Measurements from ENCODE around the gene ABHD18.
"Not testable (repeated sequence)": the region's sequence is repeated elsewhere in the genome, so short reads cannot be mapped to it uniquely, and the experiment has no call there.

Gene ABHD18

DNA sequence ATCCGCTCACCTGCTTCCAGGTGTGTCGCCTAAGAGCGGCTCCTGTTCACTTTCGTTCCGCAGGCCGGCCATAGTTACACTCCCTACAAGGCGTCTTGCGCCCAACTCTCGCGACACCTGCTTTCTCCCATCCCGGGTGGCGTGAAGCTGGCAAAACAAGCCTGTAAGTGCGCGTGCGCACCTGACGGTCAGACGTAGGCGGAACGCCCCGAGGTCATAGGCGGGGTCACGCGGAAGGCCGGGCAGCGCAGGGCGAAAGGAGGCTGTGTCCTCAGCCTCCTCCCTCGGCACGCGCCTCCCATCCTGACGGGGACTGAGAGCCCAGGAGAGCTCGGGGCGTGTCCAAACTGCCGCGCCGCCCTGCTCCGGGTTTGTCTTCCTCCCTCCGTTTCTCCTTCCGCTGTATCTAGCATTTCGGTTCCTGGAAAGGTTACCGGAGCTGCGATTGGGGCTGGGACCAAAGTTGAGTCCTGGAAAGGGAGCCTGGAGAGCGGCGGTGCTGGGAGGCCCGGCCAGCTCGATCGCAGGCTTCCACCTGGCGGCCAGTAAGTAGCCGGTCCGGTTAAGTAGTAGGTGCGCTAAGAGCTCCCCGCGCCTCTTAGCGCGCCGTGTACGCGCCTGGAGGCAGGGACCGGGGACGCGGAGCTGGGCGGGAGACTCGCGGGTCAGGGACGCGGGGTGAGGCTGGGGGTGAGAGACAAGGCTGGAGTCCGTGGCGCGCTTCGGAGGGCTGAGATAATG, at the start of gene ABHD18, which contains the start of gene MFSD8:
ABHD18 (plus strand) TSS at position 345 of the 741 bp plus-strand sequence. CDS start 17,550 bp downstream, outside the sequence.
MFSD8 (minus strand) TSS at position 112 of the 741 bp plus-strand sequence; CDS start at position 72, 40 bp downstream.
- peak; percentile 97 to 99 for DNase-seq

DNA sequence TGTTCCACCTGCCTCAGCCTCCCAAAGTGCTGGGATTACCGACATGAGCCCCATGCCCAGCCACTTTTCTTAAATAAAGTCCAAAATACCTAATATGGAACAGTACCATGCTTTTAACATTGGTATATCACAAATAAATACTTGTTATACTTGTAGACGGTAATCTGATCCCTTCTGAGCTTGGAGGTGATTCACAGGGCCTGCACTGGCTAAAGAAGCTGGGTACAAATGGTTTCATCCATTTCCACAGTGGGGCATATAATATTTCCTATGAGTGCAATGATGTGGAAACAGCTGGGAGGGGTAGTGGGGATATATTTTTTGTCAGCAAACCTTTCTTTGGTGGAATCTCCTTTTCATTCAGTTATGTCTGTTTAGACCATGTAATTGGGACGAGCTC, 48.7 kb upstream of the ABHD18 start:
- DNase-seq, result no peak

DNA sequence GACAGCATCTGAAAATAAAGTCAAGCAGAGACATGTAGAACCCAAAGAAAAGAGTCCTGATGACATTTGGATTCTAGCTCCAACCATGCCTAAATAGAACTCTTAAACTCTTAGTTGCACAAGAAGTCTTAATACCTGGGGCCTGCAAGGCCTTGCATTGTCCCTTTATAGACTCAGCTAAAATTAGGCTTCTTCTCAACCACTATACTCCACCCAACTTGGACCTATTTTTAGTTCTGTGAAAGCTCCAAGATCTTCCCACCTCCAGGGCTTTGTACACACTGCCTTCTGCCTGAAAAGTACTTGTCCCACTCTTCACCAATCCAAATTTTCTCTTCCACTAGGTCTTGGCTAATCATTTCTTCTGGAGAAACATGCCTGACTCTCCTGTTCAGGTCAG, 48.1 kb upstream of the ABHD18 start:
- no peak for DNase-seq

DNA sequence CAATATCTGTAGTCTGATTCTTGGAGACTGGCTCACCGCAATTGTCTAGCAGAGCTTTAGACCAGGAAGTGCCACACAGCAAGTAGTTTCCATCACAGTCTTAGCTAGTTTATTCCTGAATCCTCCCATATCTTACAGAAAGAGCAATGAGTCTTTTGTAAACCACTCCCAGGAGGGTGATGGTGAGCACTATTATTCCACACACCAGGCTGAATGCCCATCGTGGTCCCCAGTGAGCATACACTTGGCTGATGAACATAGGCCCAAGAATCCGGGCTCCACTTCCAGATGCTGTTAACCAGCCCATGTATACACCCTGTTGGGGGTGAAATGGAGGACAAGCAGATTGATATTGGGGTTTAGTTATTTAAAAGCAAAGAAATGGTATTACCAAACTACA, 44.7 kb upstream of the ABHD18 start:
- no peak for DNase-seq

DNA sequence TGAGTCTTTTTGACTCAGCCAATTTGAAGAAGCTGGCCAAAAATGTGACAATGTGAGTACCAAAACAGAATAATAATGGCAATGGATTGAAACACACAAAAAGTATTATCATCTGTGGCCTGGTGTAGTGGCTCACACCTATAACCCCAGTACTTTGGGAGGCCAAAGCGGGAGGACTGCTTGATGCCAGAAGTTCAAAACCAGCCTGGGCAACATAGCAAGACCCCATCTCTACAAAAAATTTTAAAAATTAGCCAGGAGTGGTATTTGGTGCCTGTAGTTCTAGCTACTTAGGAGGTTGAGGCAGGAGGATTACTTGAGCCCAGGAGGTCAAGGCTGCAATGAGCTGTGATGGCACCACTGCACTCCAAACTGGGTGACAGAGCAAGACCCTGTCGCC, 43.0 kb upstream of the ABHD18 start:
- DNase-seq, result no peak

DNA sequence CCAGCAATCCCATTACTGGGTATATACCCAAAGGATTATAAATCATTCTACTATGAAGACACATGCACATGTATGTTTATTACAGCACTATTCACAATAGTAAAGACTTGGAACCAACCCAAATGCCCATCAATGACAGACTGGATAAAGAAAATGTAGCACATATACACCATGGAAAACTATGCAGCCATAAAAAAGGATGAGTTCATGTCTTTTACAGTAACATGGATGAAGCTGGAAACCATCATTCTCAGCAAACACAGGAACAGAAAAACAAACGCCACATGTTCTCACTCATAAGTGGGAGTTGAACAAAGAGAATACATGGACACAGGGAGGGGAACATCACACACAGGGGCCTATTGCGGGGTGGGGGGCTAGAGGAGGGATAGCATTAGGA, 39.5 kb upstream of the ABHD18 start:
- not testable (repeated sequence) for DNase-seq

DNA sequence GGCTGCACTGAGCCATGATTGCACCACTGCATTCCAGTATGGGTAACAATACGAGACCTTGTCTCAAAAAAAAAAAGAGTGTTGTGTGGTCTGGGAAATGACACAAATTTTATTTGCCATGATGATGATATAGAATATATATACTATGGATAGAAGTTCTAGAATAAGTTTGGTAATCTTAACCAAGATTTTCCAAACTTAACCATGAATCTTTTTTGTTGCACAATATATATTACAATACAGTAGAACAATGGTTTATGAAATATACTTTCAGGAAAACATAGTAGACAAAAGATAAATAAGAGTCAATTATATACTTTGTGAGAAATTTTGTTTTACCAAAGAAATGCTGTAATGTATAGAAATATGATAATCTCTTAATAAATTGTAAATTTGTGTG, 35.0 kb upstream of the ABHD18 start:
- DNase-seq, result no peak

DNA sequence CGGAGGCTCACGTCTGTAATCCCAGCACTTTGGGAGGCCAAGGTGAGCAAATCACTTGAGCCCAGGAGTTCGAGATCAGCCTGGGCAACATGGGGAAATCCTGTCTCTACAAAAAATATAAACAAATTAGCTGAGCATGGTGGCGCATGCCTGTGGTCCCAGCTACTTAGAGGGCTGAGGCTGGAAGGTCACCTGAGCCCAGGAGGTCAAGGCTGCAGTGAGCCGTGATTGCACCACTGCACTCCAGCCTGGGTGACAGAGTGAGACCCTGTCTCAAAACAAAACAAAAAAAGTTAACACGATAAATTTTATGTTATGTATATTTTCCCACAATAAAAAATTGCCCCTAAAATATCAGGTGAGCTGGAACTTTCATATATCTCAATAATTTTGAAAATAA, 33.4 kb upstream of the ABHD18 start:
- DNase-seq, result not testable (repeated sequence)

DNA sequence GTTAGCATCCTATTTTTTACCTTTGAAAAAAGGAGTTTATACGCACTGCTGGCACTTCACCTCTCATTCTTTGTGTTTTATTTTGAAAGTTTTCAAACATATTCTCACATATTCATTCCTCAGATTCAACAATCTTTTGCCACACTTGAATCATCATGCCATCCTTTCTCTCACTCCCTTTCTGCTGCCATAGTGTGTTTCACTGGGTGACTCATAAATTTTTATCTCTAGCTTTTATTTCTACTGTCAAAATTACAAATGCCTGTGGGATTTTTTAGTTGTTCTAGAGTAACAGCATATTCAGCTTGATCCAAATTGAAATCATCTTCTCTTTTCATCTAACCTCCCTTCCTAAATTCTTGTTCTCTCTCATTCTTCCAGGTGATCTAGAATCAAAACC, 28.2 kb upstream of the ABHD18 start:
- DNase-seq, result no peak

DNA sequence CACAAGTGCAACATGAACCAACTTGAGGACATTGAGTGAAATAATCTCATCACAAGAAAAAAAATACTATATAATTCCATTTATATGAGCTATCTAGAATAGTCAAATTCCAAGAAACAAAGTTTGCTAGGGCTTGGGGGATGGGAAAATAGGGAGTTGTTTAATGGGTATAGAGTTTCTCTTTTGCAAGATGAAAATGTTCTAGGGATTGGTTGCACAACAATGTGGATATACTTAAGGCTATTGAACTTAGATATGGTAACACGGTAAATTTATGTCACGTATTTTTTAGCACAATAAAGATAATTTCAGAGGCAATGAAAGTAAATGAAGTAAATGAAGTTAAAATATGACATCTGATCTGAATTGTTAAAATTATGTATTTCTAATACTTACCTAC, 8.1 kb upstream of the ABHD18 start:
- DNase-seq, result no peak

DNA sequence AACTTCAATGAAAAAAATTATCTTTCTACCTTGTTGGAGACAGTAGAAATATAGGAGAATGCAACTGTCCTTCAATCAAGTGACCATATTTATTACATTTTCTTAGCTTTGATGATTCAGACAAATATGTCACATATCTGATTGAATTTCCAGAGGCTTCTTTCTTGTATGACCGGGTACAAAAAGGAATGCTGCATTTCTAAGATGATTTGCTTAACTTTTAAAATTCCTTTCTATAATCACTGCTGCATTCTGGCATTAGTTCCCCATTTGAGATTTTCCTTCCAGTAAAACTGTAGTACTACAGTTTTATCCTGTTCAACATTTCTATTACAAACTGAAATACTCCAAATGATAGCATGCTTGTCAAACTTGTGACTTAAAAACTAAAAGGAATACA, 5.4 kb upstream of the ABHD18 start:
- DNase-seq, result no peak

DNA sequence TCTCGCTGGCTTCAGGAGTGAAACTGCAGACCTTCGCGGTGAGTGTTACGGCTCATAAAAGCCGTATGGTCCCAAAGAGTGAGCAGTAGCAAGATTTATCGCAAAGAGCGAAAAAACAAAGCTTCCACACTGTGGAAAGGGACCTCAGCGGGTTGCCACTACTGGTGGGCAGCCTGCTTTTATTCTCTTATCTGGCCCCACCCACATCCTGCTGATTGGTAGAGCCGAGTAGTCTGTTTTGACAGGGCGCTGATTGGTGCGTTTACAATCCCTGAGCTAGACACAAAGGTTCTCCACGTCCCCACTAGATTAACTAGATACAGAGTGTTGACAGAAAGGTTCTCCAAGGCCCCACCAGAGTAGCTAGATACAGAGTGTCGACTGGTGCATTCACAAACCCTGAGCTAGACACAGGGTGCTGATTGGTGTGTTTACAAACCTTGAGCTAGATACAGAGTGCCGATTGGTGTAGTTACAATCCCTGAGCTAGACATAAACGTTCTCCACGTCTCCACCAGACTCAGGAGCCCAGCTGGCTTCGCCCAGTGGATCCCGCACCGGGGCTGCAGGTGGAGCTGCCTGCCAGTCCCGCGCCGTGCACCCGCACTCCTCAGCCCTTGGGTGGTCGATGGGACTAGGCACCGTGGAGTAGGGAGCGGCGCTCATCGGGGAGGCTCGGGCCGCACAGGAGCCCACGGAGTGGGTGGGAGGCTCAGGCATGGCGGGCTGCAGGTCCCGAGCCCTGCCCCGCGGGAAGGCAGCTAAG, 1.4 kb upstream of the ABHD18 start:
- DNase-seq, result not testable (repeated sequence)

DNA sequence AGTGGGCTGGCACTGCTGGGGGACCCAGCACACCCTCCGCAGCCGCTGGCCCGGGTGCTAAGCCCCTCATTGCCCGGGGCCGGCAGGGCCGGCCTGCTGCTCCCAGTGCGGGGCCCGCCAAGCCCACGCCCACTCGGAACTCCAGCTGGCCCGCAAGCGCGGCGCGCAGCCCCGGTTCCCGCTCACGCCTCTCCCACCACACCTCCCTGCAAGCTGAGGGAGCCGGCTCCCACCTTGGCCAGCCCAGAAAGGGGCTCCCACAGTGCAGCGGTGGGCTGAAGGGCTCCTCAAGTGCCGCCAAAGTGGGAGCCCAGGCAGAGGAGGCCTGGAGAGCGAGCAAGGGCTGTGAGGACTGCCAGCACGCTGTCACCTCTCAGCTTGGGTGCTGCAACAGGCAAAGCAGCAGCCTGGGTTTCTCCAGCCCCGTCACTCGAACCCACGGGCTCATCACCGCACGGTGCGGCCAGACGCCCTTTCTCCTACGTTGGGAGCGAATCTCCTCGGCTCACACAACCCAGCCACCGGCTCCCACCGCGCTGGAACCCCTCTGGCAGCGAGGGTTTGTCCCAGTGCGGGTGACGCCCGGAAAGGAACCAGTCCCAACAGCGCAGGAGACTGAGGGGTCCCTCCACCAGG, 662 bp upstream of the ABHD18 start:
- not testable (repeated sequence) for DNase-seq

DNA sequence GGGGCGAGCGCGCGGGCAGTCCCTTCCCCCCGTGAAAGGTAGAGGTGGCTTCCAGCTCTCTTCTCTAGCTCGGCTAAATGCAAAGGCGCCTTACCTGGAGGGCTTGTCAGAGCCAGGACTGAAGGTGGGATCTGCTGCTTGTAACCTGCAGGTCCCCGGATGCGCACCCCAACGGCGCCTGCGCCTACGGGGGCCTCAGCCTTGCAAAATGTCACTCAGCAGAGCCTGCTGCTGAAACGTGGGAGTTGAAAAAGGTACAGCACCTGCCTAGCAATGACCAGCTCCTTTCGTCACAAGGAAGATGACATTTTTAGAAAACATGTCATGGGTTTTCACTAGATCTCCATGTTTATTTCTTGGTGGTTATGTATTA, 583 bp downstream of the ABHD18 start:
- DNase-seq, result peak; percentile 75 to 85

DNA sequence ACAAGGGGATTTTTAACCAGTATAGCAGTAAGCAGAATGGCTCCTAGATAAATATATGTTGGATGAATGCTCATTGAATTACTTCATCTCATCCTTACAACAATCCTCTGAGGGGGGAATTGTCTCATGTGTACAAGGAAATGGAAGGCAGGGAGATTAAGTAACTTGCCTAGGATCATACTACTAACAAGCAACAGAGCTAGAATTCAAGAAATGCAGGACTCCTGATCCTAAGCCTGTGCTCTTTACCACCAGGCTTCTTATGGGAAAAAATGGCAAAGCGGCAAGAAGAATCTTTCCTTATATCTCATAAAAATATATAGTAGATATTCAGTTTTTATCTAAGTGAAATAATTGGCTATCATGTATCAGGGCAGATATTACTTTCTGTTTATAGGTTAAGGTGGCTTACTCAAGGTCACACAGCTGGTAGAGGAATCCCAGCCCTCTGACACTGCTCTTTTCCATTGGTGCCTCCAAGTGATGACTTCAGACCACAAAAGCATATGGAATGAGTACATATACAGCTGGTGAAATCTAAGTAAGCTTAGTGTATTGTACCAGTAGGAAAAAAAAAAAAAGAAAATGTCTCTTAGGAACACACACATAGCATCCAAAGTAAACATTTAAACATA, 2.1 kb downstream of the ABHD18 start:
- no peak for DNase-seq

DNA sequence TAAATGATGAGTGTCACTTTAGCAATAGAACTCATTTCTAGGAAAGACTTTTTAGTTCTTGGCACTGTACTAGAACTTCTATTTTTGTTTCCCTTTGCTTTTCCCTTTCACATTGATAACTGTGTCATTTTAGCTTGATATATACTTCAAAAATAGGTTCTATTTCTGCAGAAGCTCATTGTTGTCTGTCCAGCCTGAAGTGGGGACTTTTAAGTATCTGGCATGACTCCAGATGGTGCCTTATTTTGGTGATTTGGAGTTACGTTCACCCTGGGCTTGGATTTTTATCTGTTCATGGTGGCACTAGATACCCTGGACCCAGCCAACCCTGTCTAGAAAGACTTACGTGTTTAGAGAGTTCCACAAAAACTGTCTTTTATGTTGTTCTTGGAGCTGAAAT, 3.4 kb downstream of the ABHD18 start:
- no peak for DNase-seq

DNA sequence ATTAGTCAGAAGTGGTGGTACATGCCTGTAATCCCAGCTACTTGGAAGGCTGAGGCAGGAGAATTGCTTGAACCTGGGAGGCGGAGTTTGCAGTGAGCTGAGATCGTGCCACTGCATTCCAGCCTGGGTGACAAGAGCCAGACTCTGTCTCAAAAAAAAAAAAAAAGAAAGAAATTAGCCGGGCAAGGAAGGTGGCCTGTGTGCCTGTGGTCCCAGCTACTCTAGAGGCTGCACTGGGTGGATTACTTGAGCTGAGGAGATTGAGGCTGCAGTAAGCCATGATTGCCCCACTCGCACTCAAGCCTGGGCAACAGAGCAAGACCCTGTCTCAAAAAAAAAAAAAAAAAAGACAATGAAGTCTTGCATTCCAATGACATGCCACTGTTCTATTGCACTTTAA, 5.7 kb downstream of the ABHD18 start:
- not testable (repeated sequence) for DNase-seq

DNA sequence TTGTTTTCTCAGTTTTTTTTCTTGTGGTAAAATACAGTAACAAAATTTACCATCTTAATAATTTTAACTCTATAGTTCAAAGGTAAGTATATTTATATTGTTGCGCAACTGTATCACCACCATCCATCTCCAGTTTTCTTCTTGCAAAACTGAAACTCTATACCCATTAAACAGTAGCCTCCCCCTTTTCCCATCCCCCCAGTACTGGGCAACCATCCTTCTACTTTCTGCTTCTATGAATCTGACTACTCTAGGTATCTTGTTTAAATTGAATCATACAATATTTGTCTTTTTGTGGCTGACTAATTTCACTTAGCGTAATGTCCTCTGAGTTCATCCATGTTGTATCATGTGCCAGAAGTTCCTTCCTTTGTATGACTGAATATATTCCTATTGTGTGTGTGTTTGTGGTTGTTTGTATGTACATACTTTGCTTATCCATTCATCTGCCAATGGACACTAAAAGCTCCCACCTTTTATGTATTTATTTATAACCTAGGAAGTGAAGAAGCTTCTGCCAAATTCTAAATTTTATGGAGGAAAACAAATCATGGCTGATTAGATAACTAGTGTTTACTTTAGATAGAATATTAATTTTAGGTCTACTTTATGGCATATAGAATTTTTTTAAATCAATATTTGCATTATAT, 10.0 kb downstream of the ABHD18 start:
- no peak for DNase-seq

DNA sequence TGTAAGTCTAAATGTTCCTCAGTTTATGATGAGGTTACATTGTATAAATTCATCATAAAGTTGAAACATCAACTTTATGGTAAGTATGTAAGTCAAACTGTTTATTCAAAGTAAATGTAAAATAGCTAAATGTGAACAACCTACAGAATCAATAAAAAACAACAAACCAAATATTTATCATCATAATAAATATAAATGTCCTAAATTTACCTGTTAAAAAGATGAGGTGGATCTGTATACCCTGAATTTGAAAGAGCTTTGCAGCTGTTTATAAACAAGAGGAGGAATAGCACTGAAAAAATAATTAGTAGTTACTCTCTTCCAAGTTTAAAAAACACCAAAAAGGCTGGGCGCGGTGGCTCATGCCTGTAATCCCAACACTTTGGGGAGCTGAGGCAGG, 13.7 kb downstream of the ABHD18 start:
- DNase-seq, result no peak

DNA sequence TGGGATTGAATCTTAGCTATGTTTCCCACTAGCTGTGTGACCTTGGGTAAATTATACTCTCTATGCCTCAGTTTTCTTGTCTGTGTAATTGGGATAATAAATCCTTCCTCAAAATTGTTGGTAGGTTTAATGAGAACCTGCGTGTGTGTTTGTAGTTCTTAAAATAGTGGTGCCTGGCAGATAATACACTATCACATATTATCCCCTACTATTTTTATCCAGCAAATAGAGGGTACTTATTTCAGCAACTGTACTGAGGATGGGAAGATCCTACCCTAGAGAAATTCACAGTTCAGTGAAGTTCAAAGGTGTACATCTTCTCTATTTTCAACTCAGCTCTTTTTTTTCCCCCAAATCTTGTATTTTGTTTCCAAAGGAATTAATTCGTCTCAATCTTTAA, 17.2 kb downstream of the ABHD18 start:
- DNase-seq, result no peak

DNA sequence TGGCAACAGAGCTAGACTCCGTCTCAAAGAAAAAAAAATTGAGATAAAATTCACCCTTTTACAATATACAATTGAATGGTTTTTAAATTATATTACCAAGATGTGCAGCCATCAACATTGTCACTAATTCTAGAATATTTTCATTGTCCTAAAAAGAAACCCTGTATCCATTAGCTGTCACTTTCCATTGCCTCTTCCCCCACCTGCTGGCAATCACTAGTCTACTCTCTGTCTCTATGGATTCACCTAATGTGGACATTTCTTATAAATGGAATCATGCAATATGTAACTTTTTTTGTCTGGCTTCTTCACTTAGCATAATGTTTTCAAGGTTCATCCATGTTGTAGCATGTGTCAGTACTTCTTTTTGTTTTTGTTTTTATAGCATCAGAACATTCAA, 20.8 kb downstream of the ABHD18 start:
- no peak for DNase-seq

DNA sequence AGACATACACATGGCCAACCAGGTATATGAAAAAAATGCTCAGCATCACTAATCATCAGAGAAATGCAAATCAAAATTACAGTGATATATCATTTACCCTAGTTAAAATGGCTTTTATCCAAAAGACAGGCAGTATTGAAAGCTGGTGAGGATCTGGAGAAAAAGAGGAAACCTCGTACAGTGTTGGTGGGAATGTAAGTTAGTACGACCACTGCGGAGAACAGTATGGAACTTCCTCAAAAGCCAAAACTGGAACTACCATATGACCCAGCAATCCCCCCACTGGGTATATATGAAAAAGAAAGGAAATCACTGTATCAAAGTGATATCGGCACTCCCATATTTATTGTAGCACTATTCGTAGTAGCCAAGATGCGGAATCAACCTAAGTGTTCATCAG, 23.4 kb downstream of the ABHD18 start:
- no peak for DNase-seq

DNA sequence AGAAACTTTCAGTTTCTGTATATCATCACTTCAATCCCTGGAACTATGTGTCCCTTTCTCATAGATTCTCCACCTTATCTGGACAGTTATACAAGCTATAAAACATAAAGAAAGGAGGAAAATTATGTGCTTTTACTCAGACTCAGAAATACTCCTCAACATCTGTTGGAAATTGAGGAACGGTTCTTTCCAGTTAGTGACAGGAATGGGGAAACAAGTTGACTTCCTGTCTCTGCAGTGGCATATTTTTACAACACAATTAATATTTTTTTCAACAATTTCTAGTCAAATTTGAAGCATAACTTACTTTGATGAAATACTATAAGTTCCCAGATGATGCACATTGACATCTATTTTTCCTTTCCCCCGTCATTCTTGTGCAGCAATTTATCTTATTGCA, 27.9 kb downstream of the ABHD18 start:
- no peak for DNase-seq
